ENCODE measurements around the gene NLGN1.

Gene NLGN1

DNA sequence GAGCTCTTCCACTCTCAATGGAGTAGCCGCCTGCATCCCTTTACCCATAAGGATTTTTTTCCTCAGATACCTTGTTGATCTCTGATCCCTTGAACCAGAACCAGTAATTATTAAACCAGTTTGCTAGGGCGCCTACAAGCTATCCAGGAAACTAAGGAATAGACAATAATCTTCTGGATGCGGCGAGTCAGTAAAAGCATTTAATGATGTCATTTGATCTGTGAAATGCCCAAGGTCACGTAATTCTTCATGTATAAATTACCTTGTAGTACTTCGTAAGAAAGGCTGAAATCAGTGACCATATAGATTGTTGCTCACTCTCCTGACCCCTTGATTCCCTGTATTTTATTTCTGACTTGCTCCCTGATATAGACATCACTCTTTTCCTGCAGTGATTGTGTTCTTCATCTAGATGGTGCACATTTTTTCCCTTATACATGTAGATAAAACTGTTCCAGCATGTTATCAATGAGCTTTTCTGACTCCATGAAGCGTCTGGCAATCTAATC is 913.0 kb downstream of the NLGN1 start:
- no peak for TF ChIP-seq CTCF (IDR thresholded peaks at IDR 0.05; ENCODE audit: control insufficient read depth, extremely low read depth, insufficient read depth)
- H3K4me3 ChIP-seq (ENCODE audit: low read depth, low read length) = no peak overlapping the region
- DNase-seq (ENCODE audit: low read depth) = no peak

DNA sequence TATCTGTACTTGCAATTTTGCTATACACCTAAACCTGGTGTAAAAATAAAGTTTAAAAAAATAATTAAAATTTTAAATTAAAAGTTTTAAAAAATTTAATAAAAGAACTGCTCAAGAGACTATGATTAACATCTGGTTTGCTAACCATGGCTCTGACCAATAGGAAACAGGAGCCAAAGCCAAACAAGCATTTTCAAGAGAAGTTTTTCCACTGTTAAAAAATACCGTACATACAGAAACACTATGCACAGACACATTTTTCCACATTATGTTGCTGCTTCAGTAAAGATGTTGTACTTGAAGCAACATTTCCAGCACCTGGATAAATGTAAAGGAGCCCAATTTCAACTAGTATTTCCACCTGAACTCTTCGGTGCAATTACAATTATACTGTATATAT is 917.7 kb downstream of the NLGN1 start:
- H3K4me3 ChIP-seq (ENCODE audit: low read depth, low read length) = no peak overlapping the region
- DNase-seq (ENCODE audit: low read depth) = no peak
- no peak for TF ChIP-seq CTCF (IDR thresholded peaks at IDR 0.05; ENCODE audit: control insufficient read depth, extremely low read depth, insufficient read depth)

- no peak for TF ChIP-seq CTCF (IDR thresholded peaks at IDR 0.05; ENCODE audit: control insufficient read depth, extremely low read depth, insufficient read depth)
- peak; percentile 63 for DNase-seq (ENCODE audit: low read depth)
- H3K4me3 ChIP-seq (ENCODE audit: low read depth, low read length) = no peak overlapping the region
Observed at GRCh38 chr3:174317005-174317404, 919.5 kb downstream of the NLGN1 start.

DNA sequence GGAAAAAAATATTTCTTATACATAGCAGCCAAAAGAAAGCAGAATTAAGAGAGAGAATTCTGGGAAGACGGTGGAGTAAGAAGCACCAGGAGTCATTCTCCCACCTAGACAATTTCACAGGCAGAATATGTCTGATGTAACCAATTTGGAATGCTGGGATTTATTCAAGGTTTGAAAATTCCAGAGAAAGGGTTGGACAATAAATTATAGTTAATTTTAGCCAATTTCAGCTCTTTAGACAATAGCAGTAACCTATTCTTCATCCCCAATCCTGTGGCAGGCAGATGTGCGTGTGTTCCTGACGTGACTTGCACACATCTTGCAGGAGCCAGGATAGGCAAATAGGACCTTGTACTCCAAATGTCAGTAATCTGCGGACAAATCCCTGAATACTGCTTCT is 920.6 kb downstream of the NLGN1 start:
- no peak overlapping the region for H3K4me3 ChIP-seq (ENCODE audit: low read depth, low read length)
- no peak for DNase-seq (ENCODE audit: low read depth)
- TF ChIP-seq CTCF (IDR thresholded peaks at IDR 0.05; ENCODE audit: control insufficient read depth, extremely low read depth, insufficient read depth) = no peak

DNA sequence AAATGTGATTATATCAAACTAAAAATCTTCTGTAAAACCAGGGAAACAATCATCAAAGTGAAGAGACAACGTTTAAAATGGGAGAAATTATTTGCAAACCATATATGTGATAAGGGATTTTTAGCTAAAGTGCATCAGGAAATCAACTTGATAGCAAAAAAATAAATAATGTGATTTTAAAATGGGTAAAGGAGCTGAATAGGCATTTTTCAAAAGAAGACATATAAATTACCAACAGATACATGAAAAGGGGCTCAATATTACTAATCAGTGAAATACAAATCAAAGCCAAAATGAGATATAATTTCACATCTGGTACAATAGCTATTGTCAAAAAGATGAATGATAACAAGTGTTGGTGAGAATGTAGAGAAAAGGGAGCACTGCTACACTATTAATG is 924.0 kb downstream of the NLGN1 start:
- no peak for DNase-seq (ENCODE audit: low read depth)
- H3K4me3 ChIP-seq (ENCODE audit: low read depth, low read length) = no peak overlapping the region
- TF ChIP-seq CTCF (IDR thresholded peaks at IDR 0.05; ENCODE audit: control insufficient read depth, extremely low read depth, insufficient read depth) = no peak

GRCh38 chr3:174322789-174323188 is 925.2 kb downstream of the NLGN1 start:
- TF ChIP-seq CTCF (IDR thresholded peaks at IDR 0.05; ENCODE audit: control insufficient read depth, extremely low read depth, insufficient read depth) = no peak
- no peak for DNase-seq (ENCODE audit: low read depth)
- no peak overlapping the region for H3K4me3 ChIP-seq (ENCODE audit: low read depth, low read length)

GRCh38 chr3:174325171-174325570 is 927.6 kb downstream of the NLGN1 start:
- H3K4me3 ChIP-seq (ENCODE audit: low read depth, low read length) = no peak overlapping the region
- DNase-seq (ENCODE audit: low read depth) = no peak
- TF ChIP-seq CTCF (IDR thresholded peaks at IDR 0.05; ENCODE audit: control insufficient read depth, extremely low read depth, insufficient read depth) = no peak
